Measurements from ENCODE around the gene AGT. TPM values are rescaled to one million over a fixed set of nuclear protein-coding genes. Genes with fewer than 3 reads are reported as not detected.

The AGT gene
- total RNA-seq, 2 donors from 2014 or later: 86.3 to 152 TPM

DNA sequence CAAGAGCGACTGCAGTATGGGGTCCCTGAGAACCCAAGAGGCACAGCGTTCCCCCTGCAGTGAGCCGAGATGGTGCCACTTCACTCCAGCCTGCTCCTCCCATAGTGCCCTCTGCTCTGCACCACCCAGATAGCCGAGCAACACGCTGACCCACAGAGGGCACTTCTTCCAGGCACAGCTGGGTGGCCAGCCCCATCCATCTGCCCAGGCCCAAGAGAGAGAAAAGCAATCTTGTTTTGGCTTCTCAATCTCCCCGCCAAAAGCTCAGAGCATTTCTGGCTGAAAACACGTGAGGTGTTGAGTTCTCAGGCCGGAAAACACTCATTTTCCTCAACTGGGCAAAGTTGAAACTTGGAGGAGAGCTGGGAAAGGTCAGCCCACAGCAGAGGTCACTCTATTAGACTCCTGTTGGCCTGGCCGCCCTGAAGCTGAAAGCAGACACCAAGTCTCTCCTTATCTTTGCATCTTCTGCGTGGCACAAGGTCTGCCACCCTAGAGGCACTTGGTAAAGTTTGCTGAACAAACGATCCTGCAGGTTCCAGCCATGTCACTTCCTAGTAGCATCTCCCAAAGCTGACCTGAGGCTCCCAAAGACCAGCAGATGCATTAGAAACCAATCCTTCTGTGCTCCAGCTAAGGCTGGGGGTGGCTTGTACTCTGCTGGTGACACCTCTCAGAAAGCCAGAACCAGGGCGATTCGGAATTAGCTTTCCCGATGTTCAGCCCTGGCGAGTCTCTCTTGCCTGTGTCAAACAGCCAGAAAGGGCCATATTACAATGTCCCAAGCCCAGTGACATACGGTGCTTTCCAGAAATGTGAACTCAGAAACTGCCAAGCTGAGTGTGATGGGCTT lies 44.2 kb upstream of the AGT start:
- no peak for DNase-seq (ENCODE audit: low spot score)
- TF ChIP-seq, protein P1, sequence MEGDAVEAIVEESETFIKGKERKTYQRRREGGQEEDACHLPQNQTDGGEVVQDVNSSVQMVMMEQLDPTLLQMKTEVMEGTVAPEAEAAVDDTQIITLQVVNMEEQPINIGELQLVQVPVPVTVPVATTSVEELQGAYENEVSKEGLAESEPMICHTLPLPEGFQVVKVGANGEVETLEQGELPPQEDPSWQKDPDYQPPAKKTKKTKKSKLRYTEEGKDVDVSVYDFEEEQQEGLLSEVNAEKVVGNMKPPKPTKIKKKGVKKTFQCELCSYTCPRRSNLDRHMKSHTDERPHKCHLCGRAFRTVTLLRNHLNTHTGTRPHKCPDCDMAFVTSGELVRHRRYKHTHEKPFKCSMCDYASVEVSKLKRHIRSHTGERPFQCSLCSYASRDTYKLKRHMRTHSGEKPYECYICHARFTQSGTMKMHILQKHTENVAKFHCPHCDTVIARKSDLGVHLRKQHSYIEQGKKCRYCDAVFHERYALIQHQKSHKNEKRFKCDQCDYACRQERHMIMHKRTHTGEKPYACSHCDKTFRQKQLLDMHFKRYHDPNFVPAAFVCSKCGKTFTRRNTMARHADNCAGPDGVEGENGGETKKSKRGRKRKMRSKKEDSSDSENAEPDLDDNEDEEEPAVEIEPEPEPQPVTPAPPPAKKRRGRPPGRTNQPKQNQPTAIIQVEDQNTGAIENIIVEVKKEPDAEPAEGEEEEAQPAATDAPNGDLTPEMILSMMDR (IDR thresholded peaks at IDR 0.05): no peak
- Histone ChIP-seq H3K27me3 (no peaks in the 10 kb centered on the region), H3K36me3 (no peaks in the 10 kb centered on the region), H3K4me3 (no peak overlapping the region), H3K4me1 (peaks cover 0 to 33% of the 10 kb centered on the region in 2 donors), H3K27ac (no peak overlapping the region), H3K9me3 (no peaks in the 10 kb centered on the region)

DNA sequence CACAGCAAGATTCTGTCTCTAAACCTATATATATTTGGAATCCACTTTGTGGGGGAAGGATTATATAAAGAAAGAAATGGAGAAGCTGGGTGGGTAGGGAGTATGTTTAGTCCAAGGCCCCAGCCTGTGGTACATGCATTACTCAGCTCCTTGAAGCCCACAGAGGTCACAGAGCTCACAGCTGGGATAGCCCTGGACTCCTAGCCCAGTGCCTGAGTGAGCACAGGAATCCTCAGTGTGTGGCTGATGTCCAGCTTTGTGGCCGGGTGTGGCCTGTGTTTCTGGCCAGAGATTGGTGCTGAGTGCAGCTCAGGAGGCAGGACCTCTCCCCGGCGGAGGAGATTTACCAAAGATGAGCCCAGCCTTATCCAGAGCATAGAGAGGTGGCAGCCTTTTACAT lies 40.9 kb upstream of the AGT start:
- Histone ChIP-seq H3K9me3 (no peaks in the 10 kb centered on the region), H3K27me3 (no peaks in the 10 kb centered on the region), H3K4me3 (no peak overlapping the region), H3K27ac (peak overlapping the region; percentile 2 to 21), H3K4me1 (peaks cover 0 to 36% of the 10 kb centered on the region in 2 donors), H3K36me3 (no peaks in the 10 kb centered on the region)
- TF ChIP-seq, protein P1 (IDR thresholded peaks at IDR 0.05): no peak
- no peak for DNase-seq (ENCODE audit: low spot score)

DNA sequence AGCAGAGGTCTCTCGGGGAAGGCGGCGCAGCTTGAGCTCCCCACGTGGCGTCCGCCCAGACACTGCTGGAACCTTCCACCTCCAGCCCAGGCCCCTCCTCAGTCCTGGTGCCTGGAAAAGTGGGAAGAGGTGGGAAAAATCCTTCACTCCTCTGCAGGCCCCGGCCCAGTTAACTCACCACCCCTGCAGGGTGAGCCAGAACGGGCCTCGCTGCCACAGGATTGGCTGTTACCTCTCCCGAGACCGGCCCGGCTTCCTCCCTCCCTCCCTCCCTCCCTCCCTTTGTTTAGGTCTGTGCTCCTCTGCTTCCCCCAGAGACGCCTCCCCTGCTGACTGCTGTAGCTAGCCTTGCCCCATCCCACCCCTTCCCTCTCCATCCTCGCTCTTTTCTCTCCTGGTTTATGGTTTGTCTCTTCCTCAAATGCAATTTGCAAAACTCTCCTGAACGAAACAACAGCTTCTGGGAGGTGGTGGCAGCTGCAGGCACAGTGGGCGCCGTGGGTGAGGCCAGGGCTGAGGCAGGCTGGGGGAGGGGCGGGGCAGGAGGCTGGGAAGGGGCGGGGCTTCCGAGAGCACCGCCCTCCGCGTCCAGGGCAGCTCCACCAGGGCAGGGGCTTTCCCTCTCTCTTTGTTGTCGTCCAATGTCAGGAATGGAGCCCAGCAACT lies 39.8 kb upstream of the AGT start:
- DNase-seq (ENCODE audit: low spot score): no peak
- TF ChIP-seq, protein P1 (IDR thresholded peaks at IDR 0.05): no peak
- Histone ChIP-seq H3K9me3 (no peaks in the 10 kb centered on the region), H3K4me1 (peaks cover 0 to 36% of the 10 kb centered on the region in 2 donors), H3K27ac (peak overlapping the region; percentile 21 to 59), H3K4me3 (peak overlapping the region in 1 of 2 donors; percentile 4), H3K27me3 (no peaks in the 10 kb centered on the region), H3K36me3 (no peaks in the 10 kb centered on the region)

DNA sequence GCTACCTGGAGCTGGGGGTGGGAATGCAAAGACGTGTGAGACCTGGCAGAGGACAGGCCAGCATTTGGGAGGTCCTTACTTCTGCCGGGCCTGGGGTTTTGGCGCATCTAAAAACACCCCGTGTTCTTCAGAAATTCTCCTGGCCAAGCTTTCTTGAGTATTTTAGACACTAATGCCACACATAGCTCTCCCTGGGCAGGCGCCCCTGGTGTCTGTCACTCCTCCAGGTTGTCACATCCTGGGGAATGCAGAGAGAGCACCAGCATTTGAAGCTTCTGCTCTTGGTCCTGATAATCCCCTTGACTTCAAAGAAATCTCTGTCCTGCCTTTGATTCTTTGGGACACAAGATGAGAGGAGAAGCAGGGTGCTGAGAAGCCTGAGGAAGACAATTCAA lies 39.3 kb upstream of the AGT start:
- Histone ChIP-seq H3K27ac (peak overlapping the region; percentile 21 to 59), H3K4me3 (no peak overlapping the region)

DNA sequence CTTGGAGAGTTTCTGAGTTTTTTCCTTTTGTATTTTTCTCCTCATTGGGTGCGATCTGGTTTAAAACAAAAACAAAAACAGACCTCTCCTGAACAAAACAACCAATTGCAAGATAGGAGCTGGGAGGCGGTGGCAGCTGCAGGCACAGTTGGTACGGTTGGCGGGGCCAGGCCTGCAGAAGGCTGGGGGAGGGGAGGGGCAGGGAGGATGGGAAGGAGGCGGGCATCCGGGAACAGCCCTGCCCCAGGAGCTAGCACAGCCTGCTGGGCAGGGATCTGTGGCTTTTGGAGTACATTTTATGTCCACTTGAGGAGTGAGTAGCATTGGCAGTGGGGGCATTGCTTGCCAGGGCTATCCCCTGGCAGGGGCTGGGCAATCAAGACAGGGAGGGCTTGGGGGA lies 38.5 kb upstream of the AGT start:
- no peaks in the 10 kb centered on the region for H3K27me3 ChIP-seq
- TF ChIP-seq, protein P1 (IDR thresholded peaks at IDR 0.05): no peak
- H3K9me3 ChIP-seq: no peaks in the 10 kb centered on the region
- no peak overlapping the region for H3K4me3 ChIP-seq
- no peak for DNase-seq (ENCODE audit: low spot score)
- H3K4me1 ChIP-seq: peaks cover 0 to 36% of the 10 kb centered on the region in 2 donors
- no peak overlapping the region for H3K27ac ChIP-seq
- no peaks in the 10 kb centered on the region for H3K36me3 ChIP-seq

More for the DNA sequence above, 39.3 kb upstream of the AGT start:
- TF ChIP-seq, protein P1 (IDR thresholded peaks at IDR 0.05): no peak
- DNase-seq (ENCODE audit: low spot score): no peak
- no peaks in the 10 kb centered on the region for H3K27me3 ChIP-seq
- H3K36me3 ChIP-seq: no peaks in the 10 kb centered on the region
- no peaks in the 10 kb centered on the region for H3K9me3 ChIP-seq
- peaks cover 0 to 36% of the 10 kb centered on the region in 2 donors for H3K4me1 ChIP-seq

All from right atrium auricular region (tissue), 2 donors.